Osteocyte (in vitro differentiated cells): ENCODE results near the gene ARPC5. TPM values are rescaled to one million over a fixed set of nuclear protein-coding genes. Genes with fewer than 3 reads are reported as not detected.

ENCODE experiments used
- DNase-seq: peaks from one replicate; pipeline ENCODE4 v3.0.0; 2021; ENCODE audit warnings: mixed read lengths; ENCODE audit not compliant: unreplicated experiment; ENCODE audit errors: extremely low spot score
- H3K27ac Mint-ChIP-seq: one replicate; pipeline ENCODE4 v1.8.0; 2021; ENCODE audit warnings: mild to moderate bottlenecking, mixed read lengths; ENCODE audit not compliant: unreplicated experiment
- H3K27me3 Mint-ChIP-seq: one replicate; pipeline ENCODE4 v1.8.0; 2021; ENCODE audit warnings: mixed read lengths; ENCODE audit not compliant: unreplicated experiment
- H3K36me3 Mint-ChIP-seq: one replicate; pipeline ENCODE4 v1.8.0; 2021; ENCODE audit warnings: mixed read lengths; ENCODE audit not compliant: unreplicated experiment
- H3K4me1 Mint-ChIP-seq: one replicate; pipeline ENCODE4 v1.8.0; 2021; ENCODE audit warnings: mixed read lengths; ENCODE audit not compliant: unreplicated experiment
- H3K4me3 Mint-ChIP-seq: one replicate; pipeline ENCODE4 v1.8.0; 2021; ENCODE audit warnings: mild to moderate bottlenecking, moderate library complexity, mixed read lengths; ENCODE audit not compliant: unreplicated experiment
- H3K9me3 Mint-ChIP-seq: one replicate; pipeline ENCODE4 v1.8.0; 2021; ENCODE audit warnings: mixed read lengths; ENCODE audit not compliant: unreplicated experiment
- total RNA-seq: library from RNA; stranded (reverse); gene quantifications from 2 replicates; pipeline ENCODE4 v1.2.1, GENCODE V29; 2021
- TF ChIP-seq, protein P1 (sequence below): fragments of 200-600 bp; sonication (generic); IDR thresholded peaks from 2 replicates; pipeline ENCODE4 v1.5.0; 2021; ENCODE audit warnings: antibody characterized with exemption, mild to moderate bottlenecking, moderate library complexity

Gene ARPC5
- total RNA-seq, 1 donor from 2014 or later, result 127 TPM

- Mint-ChIP-seq H3K27me3 (no peaks in the 10 kb centered on the region), H3K27ac (no peak overlapping the region), H3K9me3 (peaks cover 4% of the 10 kb centered on the region), H3K4me3 (no peak overlapping the region), H3K4me1 (peaks cover 10% of the 10 kb centered on the region), H3K36me3 (peaks cover 5% of the 10 kb centered on the region)
- TF ChIP-seq, protein P1, sequence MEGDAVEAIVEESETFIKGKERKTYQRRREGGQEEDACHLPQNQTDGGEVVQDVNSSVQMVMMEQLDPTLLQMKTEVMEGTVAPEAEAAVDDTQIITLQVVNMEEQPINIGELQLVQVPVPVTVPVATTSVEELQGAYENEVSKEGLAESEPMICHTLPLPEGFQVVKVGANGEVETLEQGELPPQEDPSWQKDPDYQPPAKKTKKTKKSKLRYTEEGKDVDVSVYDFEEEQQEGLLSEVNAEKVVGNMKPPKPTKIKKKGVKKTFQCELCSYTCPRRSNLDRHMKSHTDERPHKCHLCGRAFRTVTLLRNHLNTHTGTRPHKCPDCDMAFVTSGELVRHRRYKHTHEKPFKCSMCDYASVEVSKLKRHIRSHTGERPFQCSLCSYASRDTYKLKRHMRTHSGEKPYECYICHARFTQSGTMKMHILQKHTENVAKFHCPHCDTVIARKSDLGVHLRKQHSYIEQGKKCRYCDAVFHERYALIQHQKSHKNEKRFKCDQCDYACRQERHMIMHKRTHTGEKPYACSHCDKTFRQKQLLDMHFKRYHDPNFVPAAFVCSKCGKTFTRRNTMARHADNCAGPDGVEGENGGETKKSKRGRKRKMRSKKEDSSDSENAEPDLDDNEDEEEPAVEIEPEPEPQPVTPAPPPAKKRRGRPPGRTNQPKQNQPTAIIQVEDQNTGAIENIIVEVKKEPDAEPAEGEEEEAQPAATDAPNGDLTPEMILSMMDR, result no peak
- no peak for DNase-seq
These were observed 40.5 kb upstream of the ARPC5 start for GRCh38 chr1:183675883-183676585.

GRCh38 chr1:183675381-183675780 lies 39.8 kb upstream of the ARPC5 start:
- DNase-seq, result no peak
- no peak overlapping the region for H3K4me3 Mint-ChIP-seq
- H3K36me3 Mint-ChIP-seq, result peaks cover 5% of the 10 kb centered on the region
- peaks cover 10% of the 10 kb centered on the region for H3K4me1 Mint-ChIP-seq
- TF ChIP-seq, protein P1, result no peak
- no peaks in the 10 kb centered on the region for H3K27me3 Mint-ChIP-seq
- H3K9me3 Mint-ChIP-seq, result peaks cover 9% of the 10 kb centered on the region
- H3K27ac Mint-ChIP-seq, result no peak overlapping the region

DNA sequence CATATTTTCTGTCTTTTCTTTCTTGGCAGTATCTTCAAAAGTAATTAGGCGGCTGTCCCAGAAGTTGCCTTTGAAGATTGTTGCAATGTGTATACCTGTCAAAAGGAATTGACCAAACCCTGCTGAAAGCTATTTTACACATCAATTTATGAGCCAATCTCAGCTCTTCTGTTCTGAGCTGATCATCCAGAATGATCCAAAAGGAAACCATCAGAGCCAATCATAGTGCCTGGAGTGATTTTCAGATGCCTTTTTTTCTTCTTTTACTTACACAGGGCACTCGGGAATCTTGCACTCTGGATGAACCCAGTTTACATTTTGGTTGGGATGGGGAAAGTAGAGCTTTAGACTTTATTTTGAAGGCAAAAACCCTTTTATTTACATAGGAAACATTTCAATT lies 39.3 kb upstream of the ARPC5 start:
- TF ChIP-seq, protein P1, result no peak
- no peak overlapping the region for H3K27ac Mint-ChIP-seq
- no peak for DNase-seq

GRCh38 chr1:183674339-183674738 lies 38.8 kb upstream of the ARPC5 start:
- H3K27me3 Mint-ChIP-seq, result no peaks in the 10 kb centered on the region
- peaks cover 10% of the 10 kb centered on the region for H3K9me3 Mint-ChIP-seq
- peaks cover 3% of the 10 kb centered on the region for H3K36me3 Mint-ChIP-seq
- no peak overlapping the region for H3K27ac Mint-ChIP-seq
- TF ChIP-seq, protein P1, result no peak
- DNase-seq, result no peak
- H3K4me1 Mint-ChIP-seq, result peaks cover 10% of the 10 kb centered on the region
- H3K4me3 Mint-ChIP-seq, result no peak overlapping the region

More for the DNA sequence above, 39.3 kb upstream of the ARPC5 start:
- Mint-ChIP-seq H3K36me3 (peaks cover 5% of the 10 kb centered on the region), H3K4me1 (peaks cover 10% of the 10 kb centered on the region), H3K9me3 (peaks cover 10% of the 10 kb centered on the region), H3K27me3 (no peaks in the 10 kb centered on the region), H3K4me3 (no peak overlapping the region)

DNA sequence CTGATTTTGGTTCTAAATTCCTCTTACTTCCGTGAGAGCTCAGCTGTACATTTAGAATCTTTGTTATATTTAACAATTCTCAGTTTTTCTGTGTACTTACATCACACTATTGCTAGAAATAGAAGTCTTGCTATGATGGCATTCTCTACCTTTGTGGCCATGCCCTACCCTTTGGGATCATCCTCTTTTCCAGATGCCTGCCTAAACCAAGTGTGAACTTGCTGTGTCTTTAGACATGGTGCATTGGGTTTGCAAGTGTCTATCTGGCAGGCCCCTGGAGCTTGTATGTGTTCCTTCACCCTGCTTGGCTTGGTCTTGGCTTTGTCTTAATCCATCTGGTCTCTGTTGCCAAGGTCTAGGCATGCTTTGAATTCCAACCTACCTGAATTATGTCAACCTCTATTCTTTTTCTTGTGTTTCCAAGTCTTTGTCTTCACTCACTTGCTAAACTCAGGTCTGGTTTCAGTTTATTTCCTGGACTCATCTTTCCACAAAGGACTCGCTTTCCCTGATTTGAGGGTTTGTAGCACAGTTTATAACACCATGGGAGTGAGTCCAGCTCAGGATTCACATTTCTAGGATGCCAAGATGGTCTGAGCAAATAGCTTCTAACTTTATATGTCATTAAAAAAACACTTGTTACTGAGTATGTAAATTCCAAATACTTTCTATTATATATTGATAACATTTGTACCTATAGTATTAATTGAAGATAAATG lies 38.2 kb upstream of the ARPC5 start:
- peaks cover 3% of the 10 kb centered on the region for H3K36me3 Mint-ChIP-seq
- H3K4me1 Mint-ChIP-seq, result peaks cover 10% of the 10 kb centered on the region
- TF ChIP-seq, protein P1, result no peak
- H3K27ac Mint-ChIP-seq, result no peak overlapping the region
- no peak overlapping the region for H3K4me3 Mint-ChIP-seq
- peaks cover 10% of the 10 kb centered on the region for H3K9me3 Mint-ChIP-seq
- no peaks in the 10 kb centered on the region for H3K27me3 Mint-ChIP-seq
- no peak for DNase-seq
